ENCODE results near the gene GRIK2. TPM values are rescaled to one million over a fixed set of nuclear protein-coding genes. Genes with fewer than 3 reads are reported as not detected.

The GRIK2 gene
- total RNA-seq, 1 donor from 2014 or later: 2.5 TPM

DNA sequence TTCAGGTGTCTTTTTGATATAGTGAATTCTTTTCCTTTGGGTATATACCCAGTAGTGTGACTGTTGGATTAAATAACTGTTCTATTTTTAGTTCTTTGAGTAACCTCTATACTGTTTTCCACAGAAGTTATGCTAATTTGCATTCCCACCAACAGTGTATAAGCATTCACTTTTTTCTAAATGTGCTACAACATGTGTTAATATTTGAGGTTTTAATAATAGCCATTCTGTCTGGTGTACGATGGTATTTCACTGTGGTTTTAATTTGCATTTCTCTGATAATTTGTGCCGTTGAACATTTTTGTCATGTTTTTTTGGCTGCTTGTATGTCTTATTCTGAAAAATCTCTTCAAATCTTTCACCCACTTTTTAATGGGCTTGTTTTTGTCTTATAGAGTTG is 563.5 kb downstream of the GRIK2 start:
- peak; percentile 56 for DNase-seq (ENCODE audit: low read depth)
- H3K4me3 ChIP-seq (ENCODE audit: insufficient read depth, low read depth, low read length): no peak overlapping the region
- no peak overlapping the region for H3K9ac ChIP-seq (ENCODE audit: low read length)
- no peaks in the 10 kb centered on the region for H3K4me1 Mint-ChIP-seq (ENCODE audit: low read depth, unreplicated experiment)
- no peaks in the 10 kb centered on the region for H3K36me3 ChIP-seq (ENCODE audit: insufficient read depth, low read length)
- no peak overlapping the region for H3K27ac Mint-ChIP-seq (ENCODE audit: unreplicated experiment)
- H3K79me2 ChIP-seq (ENCODE audit: insufficient read depth, low read length): no peaks in the 10 kb centered on the region
- no peaks in the 10 kb centered on the region for H3K27me3 Mint-ChIP-seq (ENCODE audit: low read depth, unreplicated experiment)
- H3K4me2 ChIP-seq (ENCODE audit: low read length): no peak overlapping the region
- no peak overlapping the region for H3K4me3 Mint-ChIP-seq (ENCODE audit: unreplicated experiment)
- H3K27ac ChIP-seq (ENCODE audit: low read depth, low read length): no peak overlapping the region
- H3K4me1 ChIP-seq (ENCODE audit: insufficient read depth, low read length): no peaks in the 10 kb centered on the region
- H3K27me3 ChIP-seq (ENCODE audit: insufficient read depth, low read length): no peaks in the 10 kb centered on the region
- peaks cover 3% of the 10 kb centered on the region for H3K9me3 Mint-ChIP-seq (ENCODE audit: unreplicated experiment)
- no peaks in the 10 kb centered on the region for H3K36me3 Mint-ChIP-seq (ENCODE audit: low read depth, unreplicated experiment)
- H2AFZ ChIP-seq (ENCODE audit: low read depth, low read length): no peak overlapping the region
- no peak for FAIRE-seq
- no peaks in the 10 kb centered on the region for H3K9me3 ChIP-seq (ENCODE audit: insufficient read depth, low read depth, low read length)
- TF ChIP-seq, protein P1, sequence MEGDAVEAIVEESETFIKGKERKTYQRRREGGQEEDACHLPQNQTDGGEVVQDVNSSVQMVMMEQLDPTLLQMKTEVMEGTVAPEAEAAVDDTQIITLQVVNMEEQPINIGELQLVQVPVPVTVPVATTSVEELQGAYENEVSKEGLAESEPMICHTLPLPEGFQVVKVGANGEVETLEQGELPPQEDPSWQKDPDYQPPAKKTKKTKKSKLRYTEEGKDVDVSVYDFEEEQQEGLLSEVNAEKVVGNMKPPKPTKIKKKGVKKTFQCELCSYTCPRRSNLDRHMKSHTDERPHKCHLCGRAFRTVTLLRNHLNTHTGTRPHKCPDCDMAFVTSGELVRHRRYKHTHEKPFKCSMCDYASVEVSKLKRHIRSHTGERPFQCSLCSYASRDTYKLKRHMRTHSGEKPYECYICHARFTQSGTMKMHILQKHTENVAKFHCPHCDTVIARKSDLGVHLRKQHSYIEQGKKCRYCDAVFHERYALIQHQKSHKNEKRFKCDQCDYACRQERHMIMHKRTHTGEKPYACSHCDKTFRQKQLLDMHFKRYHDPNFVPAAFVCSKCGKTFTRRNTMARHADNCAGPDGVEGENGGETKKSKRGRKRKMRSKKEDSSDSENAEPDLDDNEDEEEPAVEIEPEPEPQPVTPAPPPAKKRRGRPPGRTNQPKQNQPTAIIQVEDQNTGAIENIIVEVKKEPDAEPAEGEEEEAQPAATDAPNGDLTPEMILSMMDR (IDR thresholded peaks at IDR 0.05; ENCODE audit: insufficient read depth, low read depth, low read length): no peak
- no peak for TF ChIP-seq EZH2 (IDR thresholded peaks at IDR 0.05; ENCODE audit: insufficient read depth, low read length)
- no peaks in the 10 kb centered on the region for H4K20me1 ChIP-seq (ENCODE audit: insufficient read depth, low read length)

DNA sequence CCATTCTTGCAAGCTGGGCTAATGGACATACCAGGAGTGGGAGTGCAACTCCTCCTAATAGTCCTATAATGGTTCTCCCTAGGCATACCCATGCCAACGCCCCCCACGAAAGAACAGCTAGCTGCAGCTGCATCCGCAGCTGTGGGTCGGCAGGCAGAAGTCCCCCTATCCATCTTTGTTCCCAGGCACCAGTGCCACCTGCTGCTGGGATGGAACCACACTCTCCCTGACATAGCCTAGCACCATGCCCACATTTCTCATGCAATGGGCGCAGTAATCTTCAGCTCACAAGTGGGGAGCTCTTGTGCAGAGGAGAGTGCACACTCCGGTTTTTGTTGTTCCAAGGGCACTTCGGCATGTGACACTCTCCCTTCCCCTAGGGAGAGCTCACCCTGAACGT is 567.8 kb downstream of the GRIK2 start:
- Histone ChIP-seq H3K9me3 (ENCODE audit: insufficient read depth, low read depth, low read length) (no peaks in the 10 kb centered on the region), H3K9ac (ENCODE audit: low read length) (no peak overlapping the region), H2AFZ (ENCODE audit: low read depth, low read length) (no peak overlapping the region), H3K4me2 (ENCODE audit: low read length) (no peak overlapping the region), H3K4me3 (ENCODE audit: insufficient read depth, low read depth, low read length) (no peak overlapping the region), H3K79me2 (ENCODE audit: insufficient read depth, low read length) (no peaks in the 10 kb centered on the region), H3K27me3 (ENCODE audit: insufficient read depth, low read length) (no peaks in the 10 kb centered on the region), H3K36me3 (ENCODE audit: insufficient read depth, low read length) (no peaks in the 10 kb centered on the region), H4K20me1 (ENCODE audit: insufficient read depth, low read length) (no peaks in the 10 kb centered on the region), H3K27ac (ENCODE audit: low read depth, low read length) (no peak overlapping the region), H3K4me1 (ENCODE audit: insufficient read depth, low read length) (no peaks in the 10 kb centered on the region)
- TF ChIP-seq, protein P1 (IDR thresholded peaks at IDR 0.05; ENCODE audit: insufficient read depth, low read depth, low read length): no peak
- TF ChIP-seq EZH2 (IDR thresholded peaks at IDR 0.05; ENCODE audit: insufficient read depth, low read length): no peak
- H3K27me3 Mint-ChIP-seq (ENCODE audit: low read depth, unreplicated experiment): no peaks in the 10 kb centered on the region
- H3K9me3 Mint-ChIP-seq (ENCODE audit: unreplicated experiment): peaks cover 3% of the 10 kb centered on the region
- DNase-seq (ENCODE audit: low read depth) (no peak), FAIRE-seq (no peak)
- H3K27ac Mint-ChIP-seq (ENCODE audit: unreplicated experiment): no peak overlapping the region
- H3K4me1 Mint-ChIP-seq (ENCODE audit: low read depth, unreplicated experiment): no peaks in the 10 kb centered on the region
- H3K36me3 Mint-ChIP-seq (ENCODE audit: low read depth, unreplicated experiment): no peaks in the 10 kb centered on the region
- H3K4me3 Mint-ChIP-seq (ENCODE audit: unreplicated experiment): no peak overlapping the region

DNA sequence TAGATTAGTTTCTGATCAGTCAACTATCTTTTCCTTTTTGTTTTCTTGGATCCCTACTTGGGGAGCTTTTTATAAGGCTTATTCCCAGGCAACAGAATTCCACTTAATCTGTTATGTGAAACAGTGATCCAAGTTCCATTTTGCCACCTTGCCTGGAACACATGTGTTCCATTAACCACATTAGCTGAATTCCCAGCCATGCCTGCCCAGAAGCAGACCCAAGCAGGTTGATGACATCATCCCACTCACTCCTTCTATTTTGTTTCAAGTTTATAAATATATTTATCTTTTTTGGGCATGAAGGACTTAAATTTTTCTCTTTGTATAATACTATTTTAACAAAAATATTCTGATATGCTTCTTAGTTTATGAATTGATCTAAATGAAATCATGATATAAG is 587.4 kb downstream of the GRIK2 start:
- Histone ChIP-seq H3K9me3 (ENCODE audit: insufficient read depth, low read depth, low read length) (no peaks in the 10 kb centered on the region), H4K20me1 (ENCODE audit: insufficient read depth, low read length) (no peaks in the 10 kb centered on the region), H3K79me2 (ENCODE audit: insufficient read depth, low read length) (no peaks in the 10 kb centered on the region), H3K4me1 (ENCODE audit: insufficient read depth, low read length) (no peaks in the 10 kb centered on the region), H3K36me3 (ENCODE audit: insufficient read depth, low read length) (no peaks in the 10 kb centered on the region), H3K27ac (ENCODE audit: low read depth, low read length) (no peak overlapping the region), H3K9ac (ENCODE audit: low read length) (no peak overlapping the region), H2AFZ (ENCODE audit: low read depth, low read length) (no peak overlapping the region), H3K4me3 (ENCODE audit: insufficient read depth, low read depth, low read length) (no peak overlapping the region), H3K4me2 (ENCODE audit: low read length) (no peak overlapping the region), H3K27me3 (ENCODE audit: insufficient read depth, low read length) (no peaks in the 10 kb centered on the region)
- FAIRE-seq (no peak), DNase-seq (ENCODE audit: low read depth) (no peak)
- Mint-ChIP-seq H3K27ac (ENCODE audit: unreplicated experiment) (no peak overlapping the region), H3K9me3 (ENCODE audit: unreplicated experiment) (no peaks in the 10 kb centered on the region), H3K4me3 (ENCODE audit: unreplicated experiment) (no peak overlapping the region), H3K27me3 (ENCODE audit: low read depth, unreplicated experiment) (no peaks in the 10 kb centered on the region), H3K36me3 (ENCODE audit: low read depth, unreplicated experiment) (no peaks in the 10 kb centered on the region), H3K4me1 (ENCODE audit: low read depth, unreplicated experiment) (no peaks in the 10 kb centered on the region)
- TF ChIP-seq, protein P1 (IDR thresholded peaks at IDR 0.05; ENCODE audit: insufficient read depth, low read depth, low read length): no peak
- no peak for TF ChIP-seq EZH2 (IDR thresholded peaks at IDR 0.05; ENCODE audit: insufficient read depth, low read length)
